K562 (cell line): Measurements from ENCODE around the gene EBF4. TPM values are rescaled to one million over a fixed set of nuclear protein-coding genes. Genes with fewer than 3 reads are reported as not detected.

ENCODE experiments used
- ARID2 ChIP-seq: fragments of 450-650 bp; IDR thresholded peaks from 2 replicates; pipeline ENCODE4 v1.6.1; 2017; ENCODE audit warnings: antibody characterized with exemption, mild to moderate bottlenecking
- ATF1 ChIP-seq, 2 experiments: fragments of 450-650 bp in 1 of 2; IDR thresholded peaks; 2 replicates each; pipeline ENCODE4 v1.6.1; 2016; ENCODE audit warnings: missing compliant biosample characterization in 1 of 2, missing genetic modification characterization in 1 of 2
- CEBPZ ChIP-seq: fragments of 150-350 bp; IDR thresholded peaks from 2 replicates; pipeline ENCODE4 v1.6.1; 2014; ENCODE audit warnings: low read depth, mild to moderate bottlenecking, low read length, borderline replicate concordance
- CHCHD3 ChIP-seq: fragments of 250-450 bp; sonication (Bioruptor Pico); IDR thresholded peaks from 2 replicates; pipeline ENCODE4 v2.1.2; 2022; ENCODE audit warnings: mild to moderate bottlenecking
- CTCF ChIP-seq, 3 experiments: IDR thresholded peaks in 2 of 3; conservative IDR thresholded peaks in 1 of 3; 2 replicates each; pipeline ENCODE4 v1.5.1; 2011 to 2012; ENCODE audit warnings: low read length in 3 of 3, mild to moderate bottlenecking in 3 of 3, control low read depth in 2 of 3, improper control_type of control experiment in 1 of 3, inconsistent platforms in 1 of 3, low read depth in 1 of 3, mixed read lengths in 1 of 3, moderate library complexity in 1 of 3; ENCODE audit not compliant: insufficient read depth in 2 of 3
- EP300 ChIP-seq: IDR thresholded peaks from 2 replicates; pipeline ENCODE4 v1.6.1; 2012; ENCODE audit warnings: low read length, improper control_type of control experiment
- HDAC2 ChIP-seq: fragments of 450-650 bp; IDR thresholded peaks from 2 replicates; pipeline ENCODE4 v1.6.1; 2016; ENCODE audit warnings: mild to moderate bottlenecking
- KLF1 ChIP-seq: fragments of 450-650 bp; IDR thresholded peaks from 2 replicates; pipeline ENCODE4 v1.6.1; 2016; ENCODE audit warnings: missing genetic modification characterization, missing compliant biosample characterization
- MAX ChIP-seq: sonication (generic); formaldehyde crosslinking; IDR thresholded peaks from 2 replicates; pipeline ENCODE4 v1.9.0; 2022; ENCODE audit warnings: mild to moderate bottlenecking, missing genetic modification reagents
- MAZ ChIP-seq, 2 experiments: fragments of 450-650 bp in 1 of 2; sonication (generic) in 1 of 2; formaldehyde crosslinking; IDR thresholded peaks in 1 of 2; conservative IDR thresholded peaks in 1 of 2; 2 replicates each; pipeline versions ENCODE4 v1.4.0 to v1.5.0; 2020; ENCODE audit warnings: mild to moderate bottlenecking in 1 of 2, missing genetic modification reagents in 1 of 2
- NR2C1 ChIP-seq, 2 experiments: fragments of 450-650 bp; IDR thresholded peaks; 2 replicates each; pipeline ENCODE4 v1.6.1; 2017; ENCODE audit warnings: mild to moderate bottlenecking in 2 of 2, antibody characterized with exemption in 1 of 2, inconsistent platforms in 1 of 2, missing compliant biosample characterization in 1 of 2, missing genetic modification characterization in 1 of 2
- POLR2G ChIP-seq: fragments of 200-400 bp; formaldehyde crosslinking; IDR thresholded peaks from 2 replicates; pipeline ENCODE4 v1.6.1; 2017; ENCODE audit warnings: low read depth, mild to moderate bottlenecking, antibody characterized with exemption, low read length, moderate library complexity
- PRMT5 ChIP-seq: sonication (generic); formaldehyde crosslinking; IDR thresholded peaks from 2 replicates; pipeline ENCODE4 v1.5.0; 2020; ENCODE audit warnings: missing genetic modification reagents
- RAD21 ChIP-seq, 2 experiments: fragments of 250-450 bp in 1 of 2; fragments of 450-650 bp in 1 of 2; sonication (Bioruptor Pico) in 1 of 2; formaldehyde crosslinking in 1 of 2; IDR thresholded peaks in 1 of 2; conservative IDR thresholded peaks in 1 of 2; 2 replicates each; pipeline versions ENCODE4 v1.4.0 to v1.8.0; 2020 to 2022; ENCODE audit warnings: mild to moderate bottlenecking in 2 of 2, moderate library complexity in 1 of 2
- RBM17 ChIP-seq: fragments of 200-400 bp; formaldehyde crosslinking; IDR thresholded peaks from 2 replicates; pipeline ENCODE4 v1.6.1; 2017; ENCODE audit warnings: low read depth, mild to moderate bottlenecking, low read length, borderline replicate concordance
- SP2 ChIP-seq: IDR thresholded peaks from 2 replicates; pipeline ENCODE4 v1.6.1; 2011; ENCODE audit warnings: mild to moderate bottlenecking, low read depth, low read length, moderate library complexity; ENCODE audit not compliant: poor library complexity, severe bottlenecking; ENCODE audit errors: extremely low read depth
- ZBTB12 ChIP-seq: fragments of 250-450 bp; sonication (Bioruptor Pico); IDR thresholded peaks from 2 replicates; pipeline ENCODE4 v1.4.0; 2020
- ZNF224 ChIP-seq: sonication (generic); formaldehyde crosslinking; IDR thresholded peaks from 2 replicates; pipeline ENCODE4 v1.8.0; 2022; ENCODE audit warnings: mild to moderate bottlenecking, missing genetic modification reagents
- ZNF316 ChIP-seq: fragments of 450-650 bp; IDR thresholded peaks from 2 replicates; pipeline ENCODE4 v1.6.1; 2016
- ZNF511 ChIP-seq: sonication (generic); formaldehyde crosslinking; IDR thresholded peaks from 2 replicates; pipeline ENCODE4 v1.8.0; 2022; ENCODE audit warnings: mild to moderate bottlenecking, missing genetic modification reagents
- ZNF589 ChIP-seq: fragments of 200-800 bp; sonication (Bioruptor generic); IDR thresholded peaks from 2 replicates; pipeline ENCODE4 v1.6.1; 2016; ENCODE audit warnings: low read depth, missing genetic modification characterization, missing compliant biosample characterization
- polyA plus RNA-seq, 8 experiments: library from polyadenylated mRNA; depleted of rRNA in 4 of 8; stranded (reverse) in 5 of 8; unstranded in 3 of 8; fragments of >200 nt; fragmentation: Nextera tagmentation in 2 of 8; fragmentation: Illumina TruSeq in 1 of 8; extraction: Ambion mirVana in 2 of 8; extraction: Trizol in 1 of 8; gene quantifications; 2 replicates each; pipeline versions ENCODE4 v1.2.1 to v1.2.3, GENCODE V29; 2011 to 2014; ENCODE audit warnings: inconsistent platforms in 1 of 8, missing spikeins in 1 of 8
- total RNA-seq, 7 experiments: library from RNA; depleted of rRNA in 6 of 7; stranded (reverse); fragments of >200 nt in 6 of 7; fragmentation: Illumina TruSeq in 2 of 7; extraction: Trizol in 2 of 7; gene quantifications; 2 replicates each; pipeline versions ENCODE4 v1.2.1 to v1.2.3, GENCODE V29; 2011 to 2021; ENCODE audit warnings: low replicate concordance in 1 of 7

EBF4 gene
- total and polyA plus RNA-seq, 9 of the 15 experiments (the other 6 are each of a cell fraction or from before 2014, with no cell fraction given), result 0.09 TPM; not detected in 8

- TF ChIP-seq POLR2G, result no peak
- peak; percentile 59 to 77 (median 64) for TF ChIP-seq CTCF (IDR thresholded peaks at IDR 0.05 in 2 of 3, conservative IDR thresholded peaks at IDR 0.05 in 1 of 3; ENCODE audit: insufficient read depth in 2 of 3, low read depth in 1 of 3, low read length in 3 of 3)
- no peak for TF ChIP-seq ZBTB12 (CRISPR knock-in tag)
- TF ChIP-seq KLF1 (tag), result no peak
- 0 out of 2 replicates have a peak, but pooled peaks have one; percentile 36 for TF ChIP-seq MAX (CRISPR knock-in tag)
- no peak for TF ChIP-seq HDAC2
- no peak for TF ChIP-seq PRMT5 (CRISPR knock-in tag)
- no peak for TF ChIP-seq ATF1 (CRISPR knock-in tag; IDR thresholded peaks at IDR 0.05)
- TF ChIP-seq ATF1 (tag; IDR thresholded peaks at IDR 0.05), result no peak
- TF ChIP-seq RBM17, result no peak
- TF ChIP-seq MAZ (CRISPR knock-in tag; conservative IDR thresholded peaks at IDR 0.05 in 1 of 2, IDR thresholded peaks at IDR 0.05 in 1 of 2), result 0 out of 4 replicates have a peak, but pooled peaks of 1 of the 2 experiments have one; percentile 16
- TF ChIP-seq ZNF589 (CRISPR knock-in tag), result no peak
- TF ChIP-seq ZNF224 (CRISPR knock-in tag), result no peak
- no peak for TF ChIP-seq NR2C1 (IDR thresholded peaks at IDR 0.05)
- no peak for TF ChIP-seq NR2C1 (tag; IDR thresholded peaks at IDR 0.05)
- no peak for TF ChIP-seq CEBPZ
- TF ChIP-seq EP300, result no peak
- TF ChIP-seq SP2, result no peak
- TF ChIP-seq ARID2, result 0 out of 2 replicates have a peak, but pooled peaks have one; percentile 71
- peak; percentile 69 to 84 for TF ChIP-seq RAD21 (CRISPR knock-in tag; conservative IDR thresholded peaks at IDR 0.05 in 1 of 2, IDR thresholded peaks at IDR 0.05 in 1 of 2)
- no peak for TF ChIP-seq ZNF511 (CRISPR knock-in tag)
- TF ChIP-seq CHCHD3 (CRISPR knock-in tag), result no peak
- no peak for TF ChIP-seq ZNF316
Measured at GRCh38 chr20:2756056-2756611, 63.6 kb downstream of the EBF4 start (continued).
